K562 (cell line): Measurements from ENCODE around the gene GGA2. TPM values are rescaled to one million over a fixed set of nuclear protein-coding genes. Genes with fewer than 3 reads are reported as not detected.

Experiments
- CLOCK ChIP-seq: fragments of 250-450 bp; sonication (Bioruptor Pico); IDR thresholded peaks from 2 replicates; pipeline ENCODE4 v1.4.0; 2020; ENCODE audit warnings: mild to moderate bottlenecking, moderate library complexity, borderline replicate concordance
- HMBOX1 ChIP-seq: sonication (generic); IDR thresholded peaks from 2 replicates; pipeline ENCODE4 v1.6.1; 2016
- ILK ChIP-seq: fragments of 450-650 bp; IDR thresholded peaks from 2 replicates; pipeline ENCODE4 v1.6.1; 2016; ENCODE audit warnings: missing genetic modification characterization, low read depth, mild to moderate bottlenecking, missing compliant biosample characterization, moderate library complexity, borderline replicate concordance
- NR2C1 ChIP-seq, 2 experiments: fragments of 450-650 bp; IDR thresholded peaks; 2 replicates each; pipeline ENCODE4 v1.6.1; 2017; ENCODE audit warnings: mild to moderate bottlenecking in 2 of 2, antibody characterized with exemption in 1 of 2, inconsistent platforms in 1 of 2, missing compliant biosample characterization in 1 of 2, missing genetic modification characterization in 1 of 2
- POLR2B ChIP-seq: fragments of 450-650 bp; IDR thresholded peaks from 2 replicates; pipeline ENCODE4 v1.6.1; 2018; ENCODE audit warnings: low read depth; ENCODE audit not compliant: partially characterized antibody
- RBM34 ChIP-seq: fragments of 200-400 bp; formaldehyde crosslinking; IDR thresholded peaks from 2 replicates; pipeline ENCODE4 v1.6.1; 2018; ENCODE audit warnings: low read length, borderline replicate concordance; ENCODE audit not compliant: insufficient read depth
- TBL1XR1 ChIP-seq, 2 experiments: IDR thresholded peaks; 2 replicates each; pipeline ENCODE4 v1.6.1; 2012; ENCODE audit warnings: improper control_type of control experiment in 2 of 2, low read length in 2 of 2, mild to moderate bottlenecking in 1 of 2
- TBP ChIP-seq: optimal IDR thresholded peaks from 2 replicates; pipeline ENCODE3; 2011; ENCODE audit warnings: low read depth, low read length, improper control_type of control experiment
- TRIM28 ChIP-seq: fragments of 450-650 bp; IDR thresholded peaks from 2 replicates; pipeline ENCODE4 v1.6.1; 2017
- U2AF1 ChIP-seq: fragments of 200-400 bp; formaldehyde crosslinking; optimal IDR thresholded peaks from 2 replicates; pipeline ENCODE3; 2017; ENCODE audit warnings: mild to moderate bottlenecking, low read depth, low read length, moderate library complexity
- USF1 ChIP-seq: sonication (generic); formaldehyde crosslinking; IDR thresholded peaks from 2 replicates; pipeline ENCODE4 v1.9.0; 2022; ENCODE audit warnings: mild to moderate bottlenecking, missing genetic modification reagents
- ZFP91 ChIP-seq: sonication (generic); formaldehyde crosslinking; IDR thresholded peaks from 2 replicates; pipeline ENCODE4 v1.8.0; 2022; ENCODE audit warnings: mild to moderate bottlenecking, missing genetic modification reagents
- ZNF263 ChIP-seq: sonication (generic); formaldehyde crosslinking; IDR thresholded peaks from 2 replicates; pipeline ENCODE4 v1.8.0; 2022; ENCODE audit warnings: mild to moderate bottlenecking, missing genetic modification reagents, borderline replicate concordance
- ZNF354B ChIP-seq: fragments of 250-450 bp; sonication (Bioruptor Pico); IDR thresholded peaks from 2 replicates; pipeline ENCODE4 v1.4.0; 2020
- ZNF75A ChIP-seq: fragments of 450-650 bp; formaldehyde crosslinking; IDR thresholded peaks from 2 replicates; pipeline ENCODE4 v1.4.0; 2020; ENCODE audit warnings: mild to moderate bottlenecking
- polyA plus RNA-seq, 8 experiments: library from polyadenylated mRNA; depleted of rRNA in 4 of 8; stranded (reverse) in 5 of 8; unstranded in 3 of 8; fragments of >200 nt; fragmentation: Nextera tagmentation in 2 of 8; fragmentation: Illumina TruSeq in 1 of 8; extraction: Ambion mirVana in 2 of 8; extraction: Trizol in 1 of 8; gene quantifications; 2 replicates each; pipeline versions ENCODE4 v1.2.1 to v1.2.3, GENCODE V29; 2011 to 2014; ENCODE audit warnings: inconsistent platforms in 1 of 8, missing spikeins in 1 of 8
- total RNA-seq, 7 experiments: library from RNA; depleted of rRNA in 6 of 7; stranded (reverse); fragments of >200 nt in 6 of 7; fragmentation: Illumina TruSeq in 2 of 7; extraction: Trizol in 2 of 7; gene quantifications; 2 replicates each; pipeline versions ENCODE4 v1.2.1 to v1.2.3, GENCODE V29; 2011 to 2021; ENCODE audit warnings: low replicate concordance in 1 of 7

Gene GGA2
- total and polyA plus RNA-seq, 9 of the 15 experiments (the other 6 are each of a cell fraction or from before 2014, with no cell fraction given): 11.9 to 133 (median 66.3) TPM

- TF ChIP-seq HMBOX1 (no peak), ZNF354B (CRISPR knock-in tag) (no peak), POLR2B (peak; percentile 27), RBM34 (no peak), U2AF1 (peak; percentile 44), ZNF263 (no peak), NR2C1 (IDR thresholded peaks at IDR 0.05) (no peak), NR2C1 (tag; IDR thresholded peaks at IDR 0.05) (no peak), ZFP91 (CRISPR knock-in tag) (no peak), CLOCK (peak; percentile 92), ZNF75A (no peak), USF1 (peak; percentile 96), TRIM28 (no peak; the same call in 1 of the 2 replicates), TBL1XR1 (IDR thresholded peaks at IDR 0.05; ENCODE audit: low read length in 2 of 2) (no peak), TBP (peak; percentile 76), ILK (tag) (no peak)
Observed at GRCh38 chr16:23510164-23510914, at the start of gene GGA2 (continued).
